SKM-1 treated with dmso at 0.1 percent for 144 hours (cell line): ENCODE data around the gene PXK.

Experiments
- DNase-seq: peaks from one replicate; lab custom pipeline; 2025; ENCODE audit not compliant: unreplicated experiment; lab: John Stamatoyannopoulos, UW

The PXK gene

DNA sequence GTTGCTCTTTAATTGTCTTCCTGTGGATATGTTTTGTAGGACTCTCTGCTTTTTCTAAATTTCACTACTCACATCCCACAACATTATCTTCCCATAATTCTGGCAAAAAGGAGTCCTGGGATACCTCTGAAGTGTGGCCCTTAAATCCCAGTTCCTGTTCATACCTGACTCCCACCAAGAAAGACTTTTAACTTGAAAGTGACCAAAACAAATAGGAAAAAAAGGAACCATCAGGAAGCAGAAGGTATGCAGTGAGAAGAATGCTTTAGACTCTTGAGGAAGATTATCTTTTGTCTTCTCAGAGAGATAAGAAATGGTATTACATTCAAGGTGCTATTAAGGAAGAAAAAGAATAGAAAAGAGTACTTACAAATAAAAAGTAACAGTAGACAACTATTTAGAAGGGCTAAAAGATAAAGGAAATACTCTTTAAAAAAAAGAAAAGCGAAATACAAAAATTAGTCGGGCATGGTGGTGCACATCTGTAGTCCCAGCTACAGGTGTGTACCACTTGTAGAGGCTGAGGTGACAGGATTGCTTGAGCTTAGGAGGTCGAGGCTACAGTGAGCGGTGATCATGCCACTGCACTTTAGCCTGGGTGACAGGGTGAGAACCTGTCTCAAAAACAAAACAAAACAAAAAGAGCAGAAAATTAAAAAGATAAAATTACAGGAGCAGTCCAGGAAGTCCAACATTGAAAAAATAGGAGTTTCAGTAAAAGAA lies 46.8 kb downstream of the PXK start:
- no peak for DNase-seq

DNA sequence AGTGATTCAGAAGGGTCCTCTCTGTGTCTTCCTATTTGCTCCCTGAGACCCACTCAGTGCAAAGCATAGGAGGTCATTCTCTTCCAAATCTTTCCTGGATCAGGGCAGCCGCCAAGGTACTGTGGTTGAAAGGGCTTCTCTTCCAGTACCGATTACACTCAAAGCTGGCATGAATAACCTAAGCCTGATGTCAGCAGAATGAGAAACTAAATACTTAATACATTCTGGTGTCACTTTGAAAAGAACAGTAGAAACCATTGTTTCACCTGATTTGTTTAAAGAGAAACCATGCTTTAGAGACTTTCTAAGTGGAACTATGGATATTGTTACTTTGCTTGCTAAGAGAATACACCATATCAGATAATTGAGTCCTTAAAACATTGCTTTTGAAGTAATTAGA lies 50.8 kb downstream of the PXK start:
- no peak for DNase-seq

DNA sequence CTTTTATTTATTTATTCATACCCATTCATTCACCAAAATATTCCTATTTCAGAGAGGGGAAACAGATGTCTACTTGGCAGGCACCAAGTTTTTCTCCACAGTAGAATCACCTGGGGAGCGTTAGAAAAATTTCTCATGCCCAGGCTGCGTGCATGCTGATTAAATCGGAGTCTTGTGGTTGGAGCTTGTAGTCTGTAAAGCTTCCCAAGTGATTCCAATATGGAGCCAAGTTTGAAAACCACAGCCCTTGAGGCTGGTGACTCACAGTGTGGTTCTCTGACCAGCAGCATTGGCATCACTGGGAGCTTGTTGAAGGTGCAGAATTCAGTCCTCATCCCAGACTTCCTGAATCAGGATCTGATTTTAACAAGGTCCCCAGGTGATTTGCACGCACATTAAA lies 51.2 kb downstream of the PXK start:
- no peak for DNase-seq

DNA sequence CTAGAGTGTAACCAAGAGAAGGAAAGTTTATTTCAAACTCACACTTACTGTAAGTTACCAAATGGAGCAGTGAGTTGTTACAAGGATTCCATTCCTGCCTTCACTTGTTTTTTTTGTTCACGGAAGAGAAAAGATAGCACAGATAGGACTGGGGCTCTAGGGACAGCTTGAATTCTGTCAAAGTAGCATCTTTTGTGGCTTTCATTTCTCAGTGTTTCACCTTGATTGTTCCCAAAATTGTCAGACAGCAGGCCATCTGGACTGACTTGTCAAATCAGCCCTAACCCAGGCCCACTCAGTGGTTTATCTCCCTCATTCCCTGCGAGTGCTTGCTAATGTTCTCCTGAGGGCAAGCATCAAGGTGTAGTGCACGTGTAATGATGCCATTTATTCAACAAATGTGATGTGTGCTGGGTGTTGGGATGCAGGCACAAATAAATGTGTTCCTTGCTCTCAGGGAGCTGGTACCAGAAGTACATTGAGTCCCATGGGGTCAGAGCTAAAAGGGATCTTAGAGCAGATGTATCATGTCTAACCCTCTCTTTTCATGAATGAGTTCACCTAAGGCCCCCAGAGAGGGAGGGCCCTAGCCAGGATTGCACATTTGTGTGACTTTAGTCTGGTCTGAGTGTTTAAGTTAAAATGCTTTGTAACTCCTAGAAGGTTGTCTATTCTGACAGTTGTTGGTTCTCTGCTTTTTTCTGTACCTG lies 51.8 kb downstream of the PXK start:
- DNase-seq = no peak

DNA sequence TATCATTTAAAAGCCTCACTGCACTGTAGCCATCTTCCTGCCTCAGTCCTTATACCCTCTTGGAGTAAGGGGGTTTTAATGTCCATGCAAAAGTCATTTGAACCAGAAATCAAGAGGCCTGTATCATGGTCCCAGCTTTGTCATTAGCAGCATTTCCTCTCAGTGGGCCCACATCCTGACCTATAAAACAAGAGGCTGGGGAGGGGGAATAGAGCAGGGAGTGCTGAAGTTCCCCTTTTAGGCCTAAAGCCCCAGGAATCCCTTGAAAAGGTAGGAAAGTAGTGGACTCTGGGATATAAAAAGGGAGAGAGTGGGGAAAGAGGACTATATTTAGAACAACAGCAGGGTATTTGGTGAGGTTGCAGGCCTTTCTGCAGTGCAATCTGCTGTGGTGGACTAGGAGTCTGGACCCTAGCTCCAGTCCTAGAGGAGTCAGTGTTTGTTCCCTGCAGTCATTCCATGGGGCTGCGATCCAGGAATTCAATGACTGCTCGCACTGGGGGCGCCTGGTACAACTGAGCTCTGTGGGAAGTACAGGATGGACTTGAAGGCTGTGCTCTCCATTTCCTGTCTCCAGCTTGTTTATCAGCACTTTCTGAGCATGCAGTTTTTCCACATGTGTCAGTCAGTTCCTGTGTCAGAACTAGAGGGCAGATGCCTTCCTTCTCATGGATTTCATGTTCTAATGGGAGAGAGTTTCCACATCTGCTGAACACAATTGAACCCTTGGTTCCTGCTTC lies 54.1 kb downstream of the PXK start:
- no peak for DNase-seq

DNA sequence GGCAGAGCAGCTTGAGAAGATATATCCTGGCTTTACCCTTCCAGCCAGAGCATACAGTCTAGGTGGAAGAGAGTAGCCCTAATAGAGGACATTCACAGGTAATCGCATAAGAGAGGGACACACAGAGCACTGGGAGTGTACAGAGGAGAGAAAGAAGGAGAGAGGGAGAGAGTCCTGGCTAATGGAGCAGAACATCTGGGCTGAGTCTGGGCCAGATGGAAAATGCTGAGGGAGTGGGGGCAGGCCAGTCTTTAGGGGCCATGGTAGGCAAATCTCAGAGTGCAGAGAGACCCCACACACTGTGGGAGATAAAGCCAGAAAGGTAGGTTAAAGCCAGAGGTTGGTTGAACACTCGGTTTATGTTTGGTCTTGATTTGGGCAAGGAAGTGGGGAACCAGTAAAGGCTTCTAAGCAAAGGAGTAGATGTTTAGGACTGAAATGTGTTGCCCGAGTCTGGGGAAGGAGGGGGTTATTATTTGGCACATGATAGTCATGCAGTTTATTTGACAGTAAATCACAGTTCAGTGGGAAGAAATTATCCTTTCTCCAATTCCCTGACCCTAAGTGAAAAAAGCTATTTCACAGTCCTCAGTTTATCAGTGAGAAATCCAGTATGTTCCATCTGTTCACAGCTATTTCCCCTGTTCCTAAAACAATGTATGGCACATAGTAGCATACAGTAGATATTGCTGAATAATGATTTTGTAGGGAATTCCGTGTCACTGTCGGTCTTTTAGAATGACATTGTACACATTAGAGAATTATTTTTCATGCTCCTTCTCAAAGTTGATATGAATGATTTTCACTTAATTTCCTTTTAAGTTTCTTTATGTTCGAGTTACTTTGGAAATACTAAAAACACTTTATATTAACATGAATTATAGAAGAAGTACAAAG lies 55.2 kb downstream of the PXK start:
- no peak for DNase-seq

DNA sequence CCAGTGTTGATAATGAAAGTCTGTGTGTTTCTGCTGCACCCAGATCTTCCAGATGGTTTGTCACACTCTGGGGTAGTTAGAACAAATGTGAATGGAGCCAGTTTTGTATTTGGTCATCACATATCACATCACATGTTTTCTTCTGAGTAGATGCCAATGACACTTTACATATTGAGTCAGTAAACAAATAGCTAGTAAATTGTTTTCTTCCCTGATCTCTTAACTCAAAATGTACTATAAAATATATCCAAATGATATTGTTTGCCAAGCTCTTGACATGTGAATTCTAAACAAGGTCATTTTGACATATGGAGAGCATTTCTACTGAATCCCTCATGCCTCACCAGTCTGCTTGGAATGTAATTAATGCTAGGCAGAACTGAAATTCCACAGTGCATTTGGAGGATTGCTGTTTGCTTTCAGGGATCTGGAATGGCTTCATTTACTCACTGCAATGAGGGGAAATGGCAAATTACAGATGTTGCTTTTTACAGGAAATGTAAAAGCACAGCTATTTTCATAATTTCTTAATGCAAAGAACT lies 55.9 kb downstream of the PXK start:
- no peak for DNase-seq

DNA sequence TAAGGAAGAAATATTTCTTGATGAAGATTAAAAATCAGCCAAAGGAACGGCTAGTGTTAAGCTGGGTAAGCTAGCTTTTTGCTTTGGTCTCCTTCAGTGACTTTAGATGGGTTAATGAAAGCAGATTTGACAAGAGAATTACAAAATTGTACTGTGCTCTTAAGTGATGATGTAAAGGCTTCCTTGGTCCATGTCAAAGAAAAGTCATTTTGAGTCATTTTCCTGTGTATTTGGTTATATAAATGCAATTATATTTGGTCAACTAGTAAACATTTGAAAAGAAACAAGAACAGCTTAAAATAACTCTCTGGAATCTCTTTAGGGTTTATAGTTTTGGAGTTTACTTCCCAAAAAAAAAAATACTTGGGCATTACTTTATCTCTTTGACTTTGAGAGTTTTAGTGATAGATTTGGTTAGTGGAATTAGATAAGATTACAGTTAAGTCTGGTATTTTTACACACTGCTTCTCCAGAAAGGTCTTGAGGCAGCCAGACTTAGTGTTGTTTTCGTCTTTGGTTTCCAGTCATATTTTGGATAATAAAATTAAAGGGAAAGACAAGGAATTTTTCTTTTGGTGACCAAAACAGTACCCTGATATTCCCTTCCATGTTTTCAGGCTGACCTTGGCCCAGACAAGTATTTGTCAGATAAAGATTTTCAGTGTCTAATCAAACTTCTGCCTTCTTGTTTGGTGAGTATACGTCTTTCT lies 58.6 kb downstream of the PXK start:
- no peak for DNase-seq

DNA sequence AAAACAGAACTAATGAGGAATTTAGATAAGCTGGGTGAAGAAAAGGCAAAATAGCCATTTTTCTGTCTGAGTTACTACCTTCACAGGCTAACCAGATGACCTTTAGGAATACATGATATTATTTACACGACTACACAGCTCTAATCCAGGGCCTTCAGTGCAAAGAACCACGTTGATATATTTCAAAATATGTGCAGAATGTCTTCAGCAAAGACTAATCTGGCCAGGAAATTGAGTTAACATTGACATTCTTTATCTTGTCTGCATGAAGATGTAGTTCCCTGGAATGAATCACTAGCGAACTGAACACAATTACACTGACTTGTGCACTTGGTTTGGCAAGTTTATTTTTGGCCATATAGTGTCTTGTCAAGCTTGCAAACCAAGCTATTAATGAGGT lies 59.5 kb downstream of the PXK start:
- no peak for DNase-seq

DNA sequence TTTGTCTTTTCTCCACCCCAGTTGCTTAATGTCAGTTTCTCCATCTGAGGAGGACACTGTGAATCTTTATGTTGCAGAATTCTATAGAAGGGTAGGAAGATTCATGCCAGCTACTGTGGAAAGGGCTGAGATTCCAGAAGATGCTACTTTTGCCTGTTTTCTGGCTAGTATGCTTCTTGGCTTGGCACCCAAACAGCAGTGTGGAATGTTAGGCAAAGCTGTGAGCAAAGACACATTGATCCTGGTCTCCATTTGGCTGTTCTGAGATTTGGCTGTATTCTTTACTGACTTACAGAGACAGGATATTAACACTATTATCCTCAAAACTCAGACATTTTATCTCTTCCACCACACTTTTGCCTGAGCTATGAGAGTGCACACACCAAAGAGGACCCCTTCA lies 61.6 kb downstream of the PXK start:
- no peak for DNase-seq

DNA sequence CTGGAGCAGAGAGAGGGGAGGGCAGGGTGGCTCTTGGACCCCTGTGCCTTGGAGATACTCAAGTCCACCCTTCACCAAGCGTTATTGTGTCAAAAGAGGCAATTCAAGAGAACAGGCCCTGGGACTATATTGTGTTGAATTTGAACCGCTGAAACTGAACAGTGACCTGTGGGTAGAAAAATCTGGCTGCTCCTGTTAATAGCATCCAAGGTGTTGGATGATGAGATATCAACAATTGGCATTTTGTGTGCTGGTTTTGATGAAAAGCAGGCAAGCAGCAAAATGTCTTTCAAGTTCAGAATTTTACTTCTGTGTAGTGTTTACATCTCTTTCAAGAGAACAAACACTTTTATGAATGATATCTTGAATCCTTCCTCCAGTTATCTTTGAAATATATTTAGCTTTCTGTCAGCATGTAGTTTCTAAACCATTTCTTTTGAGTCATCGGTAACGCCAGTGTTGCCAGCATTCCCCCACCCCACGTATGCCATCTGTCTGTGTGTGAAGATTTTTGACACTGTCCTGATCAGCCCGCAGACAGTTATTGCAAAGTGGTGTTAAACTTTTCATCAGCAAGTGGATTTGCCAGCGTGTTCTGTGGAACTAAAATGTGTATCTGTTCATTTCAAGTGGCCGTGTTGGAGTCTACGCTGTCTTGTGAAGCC lies 66.1 kb downstream of the PXK start:
- DNase-seq = no peak

DNA sequence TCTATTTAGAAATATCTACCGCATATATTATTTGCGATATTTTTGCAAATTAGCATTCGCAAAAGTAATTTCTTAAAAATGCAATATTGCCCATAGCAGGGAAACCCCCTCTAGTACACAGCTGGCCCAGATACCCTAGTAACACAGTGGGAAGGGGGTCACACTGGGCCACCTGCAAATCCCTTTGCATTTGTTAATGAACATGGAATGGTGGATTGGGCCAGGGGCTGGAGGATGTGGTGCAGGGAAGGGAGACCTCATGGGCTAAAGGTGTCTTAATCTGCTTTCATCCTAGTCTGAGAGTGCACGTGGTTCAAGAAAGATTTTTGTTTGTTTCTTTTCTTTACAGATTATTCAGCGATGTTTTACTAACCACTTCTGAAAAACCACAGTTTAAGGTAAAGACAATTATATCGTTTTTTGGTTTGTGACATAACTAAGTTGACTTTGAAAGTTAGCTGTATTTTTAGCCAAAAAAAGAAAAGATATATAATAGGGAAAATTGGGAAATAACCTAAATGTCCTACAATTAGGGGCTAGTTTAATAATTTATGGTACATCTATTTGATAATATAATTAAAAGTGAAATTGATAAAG lies 70.9 kb downstream of the PXK start:
- no peak for DNase-seq

DNA sequence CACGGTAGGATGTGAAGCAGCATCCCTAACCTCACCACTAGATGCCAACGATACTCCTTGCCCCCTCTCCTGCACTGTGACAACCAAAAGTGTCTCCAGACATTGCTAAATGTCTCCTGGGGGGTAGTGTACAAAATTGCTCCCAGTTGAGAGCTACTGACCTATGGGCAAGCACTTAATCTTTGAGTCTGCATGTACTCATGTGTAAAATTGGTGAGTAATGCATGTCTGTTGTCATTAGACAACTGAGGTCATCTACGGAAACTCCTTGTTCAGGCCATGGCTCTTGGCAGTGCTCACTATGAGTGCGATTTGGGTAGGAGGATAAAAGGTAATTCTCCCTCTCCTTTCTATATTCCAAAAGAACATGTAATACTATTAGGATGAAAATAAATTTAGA lies 71.7 kb downstream of the PXK start:
- no peak for DNase-seq

DNA sequence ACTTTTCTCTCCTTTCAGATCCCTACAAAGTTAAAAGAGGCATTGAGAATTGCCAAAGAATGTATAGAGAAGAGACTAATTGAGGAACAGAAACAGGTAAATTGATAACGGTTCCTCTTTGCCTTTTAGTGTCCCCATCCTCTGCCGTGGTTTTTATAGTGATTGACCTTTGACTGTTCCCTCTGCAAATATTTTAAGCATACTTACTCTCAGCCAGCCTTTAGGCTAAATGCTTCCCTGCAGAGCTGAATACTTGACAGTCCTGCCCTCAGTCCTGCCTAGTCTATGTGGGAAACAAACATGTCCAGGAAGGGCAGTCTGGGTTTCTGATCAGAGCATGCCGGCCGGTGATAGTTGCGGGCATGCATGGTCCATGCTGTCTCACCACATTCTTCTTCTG lies 76.2 kb downstream of the PXK start:
- DNase-seq = no peak

DNA sequence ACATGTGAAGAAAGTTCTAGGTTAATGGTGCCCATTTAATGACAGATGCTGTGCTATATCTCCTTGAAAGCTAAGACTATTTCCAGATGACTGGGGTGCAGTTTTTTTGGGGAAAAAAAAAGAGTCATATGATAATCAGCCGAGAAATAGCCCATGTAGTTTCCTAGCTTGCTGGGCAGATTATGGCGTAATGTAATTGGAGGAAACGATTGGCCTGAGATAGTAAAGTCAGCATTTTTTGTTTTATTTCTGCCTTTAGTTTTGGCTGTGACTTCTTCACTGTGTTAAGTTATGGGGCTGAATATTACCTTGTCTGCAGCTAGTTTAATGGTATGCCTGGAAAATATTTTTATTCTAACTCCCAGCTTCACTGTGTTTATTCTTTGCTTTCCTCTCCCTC lies 77.0 kb downstream of the PXK start:
- DNase-seq = no peak

DNA sequence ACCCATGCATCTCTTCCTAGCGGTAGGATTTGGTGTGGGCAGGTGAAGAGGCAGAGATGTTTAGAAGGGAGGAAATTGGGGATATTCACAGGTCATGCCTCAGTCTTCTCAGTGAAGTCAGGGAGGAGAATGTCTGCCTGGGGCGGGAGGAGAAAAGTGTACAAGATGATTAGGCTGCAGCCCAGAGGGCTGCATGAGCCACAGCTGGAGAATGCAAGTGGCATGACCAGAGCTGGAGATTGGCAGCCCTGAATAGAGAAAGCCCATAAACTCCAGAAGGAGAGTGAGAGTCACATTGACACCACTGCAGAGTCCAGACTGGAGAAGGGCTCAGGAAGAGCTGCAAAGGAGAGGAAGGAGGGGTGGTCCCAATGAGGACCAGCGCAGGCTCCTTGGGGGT lies 78.3 kb downstream of the PXK start:
- no peak for DNase-seq

DNA sequence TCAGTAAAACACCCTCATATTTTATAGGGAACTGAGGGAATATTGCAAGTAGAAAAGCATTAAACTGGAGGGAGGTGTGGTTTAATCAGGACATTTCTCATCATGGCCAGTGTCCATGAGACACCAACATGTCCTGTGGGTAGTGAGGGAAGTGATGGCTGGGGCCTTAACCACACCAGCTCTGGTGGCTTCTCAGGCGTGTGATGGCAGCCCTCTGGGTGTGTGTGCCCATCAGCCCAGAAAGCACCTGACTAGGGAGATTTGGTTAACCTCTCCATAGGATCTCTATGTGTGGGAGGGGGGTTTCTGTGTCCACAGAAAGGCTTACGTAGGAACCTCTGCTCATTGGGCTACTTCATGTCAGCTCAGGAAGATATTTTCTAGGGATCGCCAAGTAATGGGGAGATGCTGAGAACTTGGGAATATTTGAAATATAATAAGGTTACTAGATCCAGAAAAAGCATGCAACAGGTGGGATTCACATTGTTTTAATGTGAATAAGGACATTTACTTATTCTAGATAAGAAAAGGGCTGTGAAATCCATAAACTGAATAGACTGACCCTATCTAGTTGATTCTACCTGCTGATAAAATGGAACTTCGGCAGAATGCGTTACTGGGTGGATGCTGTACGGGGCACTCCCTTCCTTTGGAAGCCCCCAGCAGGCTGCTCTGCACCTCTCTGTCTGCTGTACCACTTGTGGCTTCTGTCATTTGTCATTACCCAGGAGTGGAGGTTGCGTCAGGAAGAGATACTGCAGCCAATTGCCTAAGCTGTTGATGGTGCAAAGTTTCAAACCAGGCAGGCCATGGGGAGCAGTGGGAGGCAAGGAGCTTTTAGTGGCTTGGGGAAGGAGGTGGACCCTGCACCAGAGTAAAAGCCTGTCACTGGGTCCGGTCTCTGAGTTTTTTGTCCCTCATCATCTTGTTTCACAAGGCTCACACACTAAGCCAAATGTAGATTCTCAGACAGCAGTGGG lies 79.4 kb downstream of the PXK start:
- no peak for DNase-seq

DNA sequence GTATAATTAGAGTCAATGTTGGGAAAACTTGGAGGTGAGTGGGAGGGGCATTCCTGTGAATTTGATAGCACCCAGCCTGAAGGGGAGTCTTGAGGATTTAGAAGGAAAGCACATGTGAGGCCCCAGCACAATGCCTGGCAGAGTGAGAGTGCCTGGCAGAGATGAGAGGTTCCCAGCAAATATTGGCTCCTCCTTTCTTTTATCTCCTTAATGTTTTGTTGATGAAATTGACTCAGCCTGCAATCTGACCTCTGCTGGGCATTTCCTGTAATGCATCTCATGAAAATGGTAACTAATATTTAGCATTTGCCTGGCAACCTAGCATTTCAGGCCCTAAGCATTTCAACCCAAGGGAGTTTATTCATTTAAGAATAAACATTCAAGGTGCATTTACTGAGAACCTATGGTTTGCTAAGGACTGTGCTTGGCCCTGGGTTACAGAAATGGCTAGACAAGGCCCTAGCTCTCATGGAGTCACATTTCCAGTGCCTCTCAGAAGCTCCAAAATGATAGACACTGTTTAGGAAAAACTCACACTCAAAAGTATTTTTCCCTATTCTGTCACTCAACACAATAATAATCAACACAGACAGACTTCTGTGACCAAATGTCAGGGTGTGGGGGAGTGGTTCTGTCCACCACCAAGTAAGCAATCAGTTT lies 82.0 kb downstream of the PXK start:
- DNase-seq = peak; percentile 41
